ENCODE measurements around the gene KIAA1958.

Gene KIAA1958

GRCh38 chr9:112574008-112574407, 87.4 kb downstream of the KIAA1958 start:
- TF ChIP-seq SPI1 (IDR thresholded peaks at IDR 0.05; ENCODE audit: borderline replicate concordance, low read depth) (no peak), GABPA (IDR thresholded peaks at IDR 0.05; ENCODE audit: low read depth) (no peak)
- Histone ChIP-seq H3K4me3 (replicated peaks; ENCODE audit: insufficient read depth, low read length) (no peak overlapping the region), H3K27ac (replicated peaks) (no peak overlapping the region), H3K27me3 (ENCODE audit: insufficient read depth, poor library complexity, severe bottlenecking) (no peaks in the 10 kb centered on the region)
- DNase-seq (ENCODE audit: low read depth in 1 of 2, low spot score in 1 of 2), result no peak

GRCh38 chr9:112575107-112575506, 88.5 kb downstream of the KIAA1958 start:
- Histone ChIP-seq H3K4me3 (replicated peaks; ENCODE audit: insufficient read depth, low read length) (no peak overlapping the region), H3K27me3 (ENCODE audit: insufficient read depth, poor library complexity, severe bottlenecking) (no peaks in the 10 kb centered on the region), H3K27ac (replicated peaks) (no peak overlapping the region)
- TF ChIP-seq GABPA (IDR thresholded peaks at IDR 0.05; ENCODE audit: low read depth), result no peak
- TF ChIP-seq, protein P1, sequence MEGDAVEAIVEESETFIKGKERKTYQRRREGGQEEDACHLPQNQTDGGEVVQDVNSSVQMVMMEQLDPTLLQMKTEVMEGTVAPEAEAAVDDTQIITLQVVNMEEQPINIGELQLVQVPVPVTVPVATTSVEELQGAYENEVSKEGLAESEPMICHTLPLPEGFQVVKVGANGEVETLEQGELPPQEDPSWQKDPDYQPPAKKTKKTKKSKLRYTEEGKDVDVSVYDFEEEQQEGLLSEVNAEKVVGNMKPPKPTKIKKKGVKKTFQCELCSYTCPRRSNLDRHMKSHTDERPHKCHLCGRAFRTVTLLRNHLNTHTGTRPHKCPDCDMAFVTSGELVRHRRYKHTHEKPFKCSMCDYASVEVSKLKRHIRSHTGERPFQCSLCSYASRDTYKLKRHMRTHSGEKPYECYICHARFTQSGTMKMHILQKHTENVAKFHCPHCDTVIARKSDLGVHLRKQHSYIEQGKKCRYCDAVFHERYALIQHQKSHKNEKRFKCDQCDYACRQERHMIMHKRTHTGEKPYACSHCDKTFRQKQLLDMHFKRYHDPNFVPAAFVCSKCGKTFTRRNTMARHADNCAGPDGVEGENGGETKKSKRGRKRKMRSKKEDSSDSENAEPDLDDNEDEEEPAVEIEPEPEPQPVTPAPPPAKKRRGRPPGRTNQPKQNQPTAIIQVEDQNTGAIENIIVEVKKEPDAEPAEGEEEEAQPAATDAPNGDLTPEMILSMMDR (IDR thresholded peaks at IDR 0.05; ENCODE audit: insufficient read depth, low read length), result no peak
- TF ChIP-seq, protein P2, sequence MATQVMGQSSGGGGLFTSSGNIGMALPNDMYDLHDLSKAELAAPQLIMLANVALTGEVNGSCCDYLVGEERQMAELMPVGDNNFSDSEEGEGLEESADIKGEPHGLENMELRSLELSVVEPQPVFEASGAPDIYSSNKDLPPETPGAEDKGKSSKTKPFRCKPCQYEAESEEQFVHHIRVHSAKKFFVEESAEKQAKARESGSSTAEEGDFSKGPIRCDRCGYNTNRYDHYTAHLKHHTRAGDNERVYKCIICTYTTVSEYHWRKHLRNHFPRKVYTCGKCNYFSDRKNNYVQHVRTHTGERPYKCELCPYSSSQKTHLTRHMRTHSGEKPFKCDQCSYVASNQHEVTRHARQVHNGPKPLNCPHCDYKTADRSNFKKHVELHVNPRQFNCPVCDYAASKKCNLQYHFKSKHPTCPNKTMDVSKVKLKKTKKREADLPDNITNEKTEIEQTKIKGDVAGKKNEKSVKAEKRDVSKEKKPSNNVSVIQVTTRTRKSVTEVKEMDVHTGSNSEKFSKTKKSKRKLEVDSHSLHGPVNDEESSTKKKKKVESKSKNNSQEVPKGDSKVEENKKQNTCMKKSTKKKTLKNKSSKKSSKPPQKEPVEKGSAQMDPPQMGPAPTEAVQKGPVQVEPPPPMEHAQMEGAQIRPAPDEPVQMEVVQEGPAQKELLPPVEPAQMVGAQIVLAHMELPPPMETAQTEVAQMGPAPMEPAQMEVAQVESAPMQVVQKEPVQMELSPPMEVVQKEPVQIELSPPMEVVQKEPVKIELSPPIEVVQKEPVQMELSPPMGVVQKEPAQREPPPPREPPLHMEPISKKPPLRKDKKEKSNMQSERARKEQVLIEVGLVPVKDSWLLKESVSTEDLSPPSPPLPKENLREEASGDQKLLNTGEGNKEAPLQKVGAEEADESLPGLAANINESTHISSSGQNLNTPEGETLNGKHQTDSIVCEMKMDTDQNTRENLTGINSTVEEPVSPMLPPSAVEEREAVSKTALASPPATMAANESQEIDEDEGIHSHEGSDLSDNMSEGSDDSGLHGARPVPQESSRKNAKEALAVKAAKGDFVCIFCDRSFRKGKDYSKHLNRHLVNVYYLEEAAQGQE (IDR thresholded peaks at IDR 0.05; ENCODE audit: insufficient replicate concordance, low read depth), result no peak
- TF ChIP-seq POLR2AphosphoS5 (IDR thresholded peaks at IDR 0.05; ENCODE audit: low read depth), result no peak
- TF ChIP-seq SPI1 (IDR thresholded peaks at IDR 0.05; ENCODE audit: borderline replicate concordance, low read depth), result no peak
- DNase-seq (ENCODE audit: low read depth in 1 of 2, low spot score in 1 of 2), result no peak

DNA sequence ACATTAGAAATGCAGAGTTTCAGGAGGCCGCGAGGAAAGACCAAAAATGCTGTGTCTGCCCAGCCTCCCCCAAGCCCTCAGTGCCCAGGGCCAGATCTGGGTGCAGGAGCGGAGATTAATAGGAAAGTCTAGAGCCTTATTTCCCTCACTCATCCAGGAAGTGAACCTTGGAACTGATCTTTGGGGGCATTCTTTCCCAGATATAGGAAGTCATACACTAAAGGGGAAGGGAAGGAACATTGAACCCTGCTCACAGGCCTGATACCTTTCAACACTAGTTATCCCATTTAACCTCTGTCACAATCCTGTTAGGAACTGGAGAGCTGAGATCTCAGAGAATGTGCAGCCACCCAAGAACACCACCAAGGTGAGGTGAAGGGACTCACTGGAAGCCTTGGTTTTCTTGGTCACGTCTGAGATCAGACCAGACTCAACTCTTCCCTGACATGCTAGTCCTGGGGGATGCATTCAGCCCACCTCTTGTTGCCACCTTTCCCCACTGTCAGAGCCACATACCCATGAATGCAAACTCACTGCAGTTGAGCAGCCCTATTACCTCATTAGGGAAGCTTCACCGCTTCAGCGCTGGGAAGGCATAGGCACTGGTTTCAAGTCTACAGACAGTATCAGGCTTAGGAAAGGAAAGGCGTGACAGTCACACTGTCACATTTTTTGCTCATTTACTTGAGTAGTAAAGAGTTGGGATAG, 95.0 kb downstream of the KIAA1958 start:
- Histone ChIP-seq H3K4me3 (replicated peaks; ENCODE audit: insufficient read depth, low read length) (no peak overlapping the region), H3K27ac (replicated peaks) (no peak overlapping the region), H3K27me3 (ENCODE audit: insufficient read depth, poor library complexity, severe bottlenecking) (no peaks in the 10 kb centered on the region)
- DNase-seq (ENCODE audit: low read depth in 1 of 2, low spot score in 1 of 2), result no peak
- TF ChIP-seq SPI1 (IDR thresholded peaks at IDR 0.05; ENCODE audit: borderline replicate concordance, low read depth) (no peak), GABPA (IDR thresholded peaks at IDR 0.05; ENCODE audit: low read depth) (no peak), POLR2AphosphoS5 (IDR thresholded peaks at IDR 0.05; ENCODE audit: low read depth) (no peak)
- TF ChIP-seq, protein P1 (IDR thresholded peaks at IDR 0.05; ENCODE audit: insufficient read depth, low read length), result no peak
- TF ChIP-seq, protein P2 (IDR thresholded peaks at IDR 0.05; ENCODE audit: insufficient replicate concordance, low read depth), result no peak

DNA sequence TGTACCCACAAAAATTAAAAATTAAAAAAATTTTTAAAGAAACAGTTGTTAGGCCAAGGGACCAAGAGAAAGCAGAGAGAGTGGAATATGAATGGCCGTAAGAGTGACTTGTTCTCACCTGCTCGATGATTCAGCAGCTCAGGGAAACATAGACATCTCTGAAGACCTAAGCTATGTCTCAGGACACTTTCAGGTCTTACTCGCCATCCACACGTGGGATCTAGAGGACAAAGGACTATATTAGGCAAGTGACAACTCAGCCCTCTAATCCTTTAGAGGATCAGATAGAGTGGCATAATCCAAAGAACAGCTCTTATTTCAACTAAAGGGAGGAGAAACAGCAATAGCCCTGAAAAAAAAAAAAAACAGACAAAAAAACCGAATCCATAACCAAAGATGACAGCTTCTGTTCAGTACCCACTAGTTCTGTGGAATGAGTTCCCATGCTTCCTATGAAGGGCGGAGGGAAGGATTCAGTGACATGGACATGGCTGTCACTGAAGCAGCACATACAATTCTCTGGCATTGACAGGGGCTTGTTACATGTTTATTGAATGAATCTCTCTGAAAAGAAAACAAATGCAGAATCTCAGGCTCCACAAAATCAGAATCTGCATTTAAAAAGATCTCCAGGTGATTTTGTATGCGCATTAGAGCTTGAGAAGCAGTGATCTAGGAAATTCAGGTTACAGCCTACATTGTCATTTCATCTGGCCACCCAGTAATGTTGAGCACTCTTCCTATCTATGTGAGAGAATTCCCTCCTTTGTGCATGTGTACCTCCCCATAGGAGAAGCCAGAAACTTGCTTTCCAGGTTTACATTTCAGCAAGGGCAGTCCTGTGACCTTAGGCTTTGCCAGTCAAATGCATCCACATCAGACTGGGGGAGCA, 96.0 kb downstream of the KIAA1958 start:
- Histone ChIP-seq H3K4me3 (replicated peaks; ENCODE audit: insufficient read depth, low read length) (no peak overlapping the region), H3K27me3 (ENCODE audit: insufficient read depth, poor library complexity, severe bottlenecking) (no peaks in the 10 kb centered on the region)
- TF ChIP-seq POLR2AphosphoS5 (IDR thresholded peaks at IDR 0.05; ENCODE audit: low read depth), result no peak
- TF ChIP-seq, protein P2 (IDR thresholded peaks at IDR 0.05; ENCODE audit: insufficient replicate concordance, low read depth), result no peak

More for the DNA sequence above, 96.0 kb downstream of the KIAA1958 start:
- DNase-seq (ENCODE audit: low read depth in 1 of 2, low spot score in 1 of 2), result no peak
- no peak overlapping the region for H3K27ac ChIP-seq (replicated peaks)

Measured in HL-60 (cell line).